ENCODE results near the gene CLRN2. TPM values are rescaled to one million over a fixed set of nuclear protein-coding genes. Genes with fewer than 3 reads are reported as not detected.

The CLRN2 gene
- total RNA-seq, 1 experiment from 2014 or later, result not detected

GRCh38 chr4:17544831-17545234, 29.9 kb downstream of the CLRN2 start:
- ATAC-seq (no peak), DNase-seq (ENCODE audit: low read depth, low spot score) (no peak)
- Histone ChIP-seq H3K4me1 (ENCODE audit: control insufficient read depth in 1 of 2, insufficient read depth in 2 of 2, low read length in 2 of 2) (peaks cover 0 to 3% of the 10 kb centered on the region in 2 experiments; a peak in 1 of 4 replicates), H3K9me2 (ENCODE audit: insufficient read depth) (no peaks in the 10 kb centered on the region), H3K27me3 (ENCODE audit: insufficient read depth, low read length) (no peaks in the 10 kb centered on the region), H3K9ac (ENCODE audit: low read length) (no peak overlapping the region), H3K36me3 (ENCODE audit: control insufficient read depth in 1 of 2, insufficient read depth in 2 of 2, low read length in 2 of 2) (no peaks in the 10 kb centered on the region), H3K79me2 (ENCODE audit: insufficient read depth, low read length) (no peaks in the 10 kb centered on the region), H3K9me3 (ENCODE audit: control insufficient read depth in 1 of 2, insufficient read depth in 1 of 2, low read depth in 1 of 2, low read length in 2 of 2) (no peaks in the 10 kb centered on the region), H2AFZ (ENCODE audit: low read depth, low read length, poor library complexity, severe bottlenecking) (no peak overlapping the region), H3K4me3 (replicated peaks in 1 of 2; ENCODE audit: low read depth in 1 of 2, low read length in 2 of 2) (no peak overlapping the region), H3K27ac (ENCODE audit: low read depth, low read length) (no peak overlapping the region), H4K20me1 (ENCODE audit: insufficient read depth) (no peaks in the 10 kb centered on the region), H3K4me2 (ENCODE audit: low read length) (no peak overlapping the region)
- RAD21 ChIA-PET (ENCODE audit: low non-redundant PET in 1 of 2, low total read pairs in 2 of 2, uncharacterized antibody in 2 of 2, unreplicated experiment in 2 of 2), result no interaction called here
- intact Hi-C loops (cut with micrococcal nuclease), result no loop called here
- TF ChIP-seq RAD21 (IDR thresholded peaks at IDR 0.05; ENCODE audit: low read depth) (no peak), EZH2 (IDR thresholded peaks at IDR 0.05) (no peak), EZH2phosphoT487 (IDR thresholded peaks at IDR 0.05; ENCODE audit: borderline replicate concordance) (no peak), CEBPB (IDR thresholded peaks at IDR 0.05; ENCODE audit: low read depth) (no peak), ZNF274 (IDR thresholded peaks at IDR 0.05; ENCODE audit: low read depth, low read length) (no peak), SIN3A (IDR thresholded peaks at IDR 0.05; ENCODE audit: low read depth) (no peak), SRF (IDR thresholded peaks at IDR 0.05; ENCODE audit: low read depth) (no peak), ZBTB33 (IDR thresholded peaks at IDR 0.05; ENCODE audit: extremely low read depth, insufficient replicate concordance, low read length) (no peak), REST (IDR thresholded peaks at IDR 0.05; ENCODE audit: low read depth) (no peak), JUND (IDR thresholded peaks at IDR 0.05) (no peak), EGR1 (IDR thresholded peaks at IDR 0.05; ENCODE audit: low read depth) (no peak), MAX (IDR thresholded peaks at IDR 0.05) (no peak), CBX3 (IDR thresholded peaks at IDR 0.05; ENCODE audit: low read depth) (no peak), YY1 (IDR thresholded peaks at IDR 0.05; ENCODE audit: extremely low read depth, insufficient replicate concordance, low read depth, low read length) (no peak), CTCF (IDR thresholded peaks at IDR 0.05 in 2 of 3, conservative IDR thresholded peaks at IDR 0.05 in 1 of 3; ENCODE audit: borderline replicate concordance in 1 of 3, insufficient read depth in 1 of 3, low read depth in 2 of 3, low read length in 2 of 3) (no peak)
- POLR2A ChIA-PET, result no interaction called here
- CTCF ChIA-PET, result no interaction called here
- BruUV-seq (replicated peaks), result no TSS peak

Measured in HCT116 (cell line).